GM23338 (cell line): ENCODE results near the gene PPFIA2. TPM values are rescaled to one million over a fixed set of nuclear protein-coding genes. Genes with fewer than 3 reads are reported as not detected.

Experiments
- ATAC-seq: fragments of 200-7000 bp; cut with Tn5 transposase; 3 replicates; pipeline ENCODE4 v1.9.1; 2020
- DNase-seq: peaks from one replicate; pipeline ENCODE4 v3.0.0-alpha.2; 2015; ENCODE audit warnings: low spot score
- H2AFZ ChIP-seq: fragments of 200-600 bp; sonication (generic); 2 replicates; pipeline ENCODE4 v1.8.0; 2016; ENCODE audit warnings: antibody characterized with exemption, mild to moderate bottlenecking, moderate library complexity
- H3F3A ChIP-seq: fragments of 200-600 bp; sonication (generic); replicated peaks from 2 replicates; pipeline ENCODE4 v1.8.0; 2017; ENCODE audit warnings: antibody characterized with exemption, mixed run types, low read depth
- H3K27ac ChIP-seq: fragments of 200-600 bp; sonication (generic); 2 replicates; pipeline ENCODE4 v1.6.1; 2016; ENCODE audit warnings: low read depth
- H3K27me3 ChIP-seq: fragments of 200-600 bp; sonication (generic); 2 replicates; pipeline ENCODE4 v1.8.0; 2016; ENCODE audit warnings: mild to moderate bottlenecking, mixed run types, moderate library complexity; ENCODE audit not compliant: insufficient read depth
- H3K36me3 ChIP-seq: fragments of 200-600 bp; sonication (generic); 2 replicates; pipeline ENCODE4 v1.8.0; 2016; ENCODE audit warnings: mild to moderate bottlenecking; ENCODE audit not compliant: insufficient read depth
- H3K4me1 ChIP-seq: fragments of 200-600 bp; sonication (generic); 2 replicates; pipeline ENCODE4 v1.8.0; 2016; ENCODE audit warnings: mild to moderate bottlenecking, moderate library complexity; ENCODE audit not compliant: insufficient read depth
- H3K4me2 ChIP-seq: fragments of 200-600 bp; sonication (generic); 2 replicates; pipeline ENCODE4 v1.7.1; 2017; ENCODE audit warnings: mixed run types
- H3K4me3 ChIP-seq: fragments of 200-600 bp; sonication (generic); 2 replicates; pipeline ENCODE4 v1.6.1; 2016; ENCODE audit warnings: mixed run types
- H3K79me2 ChIP-seq: fragments of 200-600 bp; sonication (generic); replicated peaks from 2 replicates; pipeline ENCODE4 v1.8.0; 2017; ENCODE audit warnings: mild to moderate bottlenecking; ENCODE audit not compliant: insufficient read depth
- H3K9me2 ChIP-seq: fragments of 200-600 bp; sonication (generic); 2 replicates; pipeline ENCODE4 v1.8.0; 2017; ENCODE audit not compliant: insufficient read depth
- H4K20me1 ChIP-seq: fragments of 200-600 bp; sonication (generic); replicated peaks from 2 replicates; pipeline ENCODE4 v1.8.0; 2017; ENCODE audit warnings: mild to moderate bottlenecking; ENCODE audit not compliant: insufficient read depth
- H3K27ac Mint-ChIP-seq: 2 replicates; pipeline ENCODE4 v1.8.0; 2020; ENCODE audit warnings: inconsistent platforms, mild to moderate bottlenecking, moderate library complexity, mixed read lengths
- H3K27me3 Mint-ChIP-seq: 3 replicates; pipeline ENCODE4 v1.8.0; 2022; ENCODE audit warnings: low read depth, mild to moderate bottlenecking, moderate library complexity, mixed read lengths, inconsistent platforms; ENCODE audit not compliant: insufficient read depth, poor library complexity
- H3K36me3 Mint-ChIP-seq: 3 replicates; pipeline ENCODE4 v1.8.0; 2021; ENCODE audit warnings: low read depth, mild to moderate bottlenecking, inconsistent platforms, moderate library complexity, mixed read lengths
- H3K4me1 Mint-ChIP-seq: 3 replicates; pipeline ENCODE4 v1.8.0; 2020; ENCODE audit warnings: mild to moderate bottlenecking, inconsistent platforms, mixed read lengths
- H3K4me3 Mint-ChIP-seq: 3 replicates; pipeline ENCODE4 v1.8.0; 2021; ENCODE audit warnings: moderate library complexity, mild to moderate bottlenecking, inconsistent platforms, mixed read lengths
- H3K9me3 Mint-ChIP-seq: 3 replicates; pipeline ENCODE4 v1.8.0; 2020; ENCODE audit warnings: moderate library complexity, mild to moderate bottlenecking, inconsistent platforms, mixed read lengths
- CREB1 ChIP-seq: fragments of 250-450 bp; sonication (Bioruptor Pico); IDR thresholded peaks from 2 replicates; pipeline ENCODE4 v1.5.0; 2020; ENCODE audit warnings: low read depth, mild to moderate bottlenecking, moderate library complexity
- CTCF ChIP-seq, 2 experiments: fragments of 200-600 bp in 1 of 2; sonication (generic) in 1 of 2; conservative IDR thresholded peaks; 2 replicates each; pipeline versions ENCODE4 v1.5.1 to v1.6.1; 2016 to 2017; ENCODE audit warnings: antibody characterized with exemption in 2 of 2, low read depth in 2 of 2, mild to moderate bottlenecking in 2 of 2, moderate library complexity in 1 of 2
- ETS1 ChIP-seq: IDR thresholded peaks from 2 replicates; pipeline ENCODE4 v1.6.1; 2016; ENCODE audit warnings: antibody characterized with exemption
- EZH2 ChIP-seq: fragments of 200-600 bp; sonication (generic); IDR thresholded peaks from one replicate; pipeline ENCODE4 v1.8.0; 2017; ENCODE audit warnings: antibody characterized with exemption, mild to moderate bottlenecking, low read depth; ENCODE audit not compliant: unreplicated experiment
- EZH2phosphoT487 ChIP-seq: fragments of 200-600 bp; sonication (generic); IDR thresholded peaks from one replicate; pipeline ENCODE4 v1.8.1; 2018; ENCODE audit warnings: antibody characterized with exemption; ENCODE audit not compliant: unreplicated experiment
- JUNB ChIP-seq: IDR thresholded peaks from one replicate; pipeline ENCODE4 v1.6.1; 2016; ENCODE audit warnings: antibody characterized with exemption; ENCODE audit not compliant: unreplicated experiment
- NANOG ChIP-seq: IDR thresholded peaks from 2 replicates; pipeline ENCODE4 v1.6.1; 2016; ENCODE audit warnings: antibody characterized with exemption, borderline replicate concordance
- POLR2AphosphoS5 ChIP-seq: IDR thresholded peaks from 2 replicates; pipeline ENCODE4 v1.6.1; 2016; ENCODE audit warnings: antibody characterized with exemption, low read depth
- REST ChIP-seq: IDR thresholded peaks from one replicate; pipeline ENCODE4 v1.6.1; 2018; ENCODE audit warnings: antibody characterized with exemption; ENCODE audit not compliant: unreplicated experiment
- STAT1 ChIP-seq: IDR thresholded peaks from one replicate; pipeline ENCODE4 v1.6.1; 2016; ENCODE audit warnings: antibody characterized with exemption; ENCODE audit not compliant: unreplicated experiment
- ZNF114 ChIP-seq: fragments of 250-450 bp; sonication (Bioruptor Pico); IDR thresholded peaks from 2 replicates; pipeline ENCODE4 v1.5.0; 2020; ENCODE audit warnings: mild to moderate bottlenecking, moderate library complexity
- ZNF331 ChIP-seq: fragments of 250-450 bp; sonication (Bioruptor Pico); IDR thresholded peaks from 2 replicates; pipeline ENCODE4 v1.5.0; 2020; ENCODE audit warnings: low read depth, mild to moderate bottlenecking, moderate library complexity
- ZNF462 ChIP-seq: fragments of 250-450 bp; sonication (Bioruptor Pico); IDR thresholded peaks from 2 replicates; pipeline ENCODE4 v1.5.0; 2020; ENCODE audit warnings: mild to moderate bottlenecking, moderate library complexity
- polyA plus RNA-seq: library from polyadenylated mRNA; unstranded; fragments of >200 nt; fragmentation: Nextera tagmentation; extraction: Ambion mirVana; gene quantifications from 2 replicates; pipeline ENCODE4 v1.2.1, GENCODE V29; 2016
- total RNA-seq: library from RNA; depleted of rRNA; stranded (reverse); fragments of >200 nt; shearing (Covaris generic); gene quantifications from 2 replicates; pipeline ENCODE4 v1.2.3, GENCODE V29; 2014

PPFIA2 gene
- total and polyA plus RNA-seq, 2 experiments from 2014 or later = 5.4 to 7.2 TPM

GRCh38 chr12:81468206-81468605 is 290.9 kb downstream of the PPFIA2 start:
- no peaks in the 10 kb centered on the region for H3K4me1 ChIP-seq
- H3K36me3 ChIP-seq = no peaks in the 10 kb centered on the region
- TF ChIP-seq POLR2AphosphoS5 (no peak), STAT1 (no peak), REST (no peak), CREB1 (CRISPR knock-in tag) (no peak), ZNF114 (CRISPR knock-in tag) (no peak), CTCF (conservative IDR thresholded peaks at IDR 0.05; ENCODE audit: low read depth in 2 of 2) (no peak), ETS1 (no peak), ZNF331 (CRISPR knock-in tag) (no peak), ZNF462 (CRISPR knock-in tag) (no peak), NANOG (no peak), EZH2phosphoT487 (no peak), EZH2 (no peak), JUNB (no peak)
- H3F3A ChIP-seq = no peaks in the 10 kb centered on the region
- H3K4me3 ChIP-seq = no peak overlapping the region
- peaks cover 18% of the 10 kb centered on the region; the same call in 2 of the 3 replicates for H3K4me1 Mint-ChIP-seq
- DNase-seq = no peak
- no peaks in the 10 kb centered on the region for H3K27me3 ChIP-seq
- H3K9me3 Mint-ChIP-seq = no peaks in the 10 kb centered on the region
- no peaks in the 10 kb centered on the region for H3K36me3 Mint-ChIP-seq
- H3K27ac Mint-ChIP-seq = peak overlapping the region; percentile 16; the same call in 1 of the 2 replicates
- H3K27ac ChIP-seq = no peak overlapping the region
- H3K79me2 ChIP-seq = no peaks in the 10 kb centered on the region
- no peaks in the 10 kb centered on the region for H3K27me3 Mint-ChIP-seq
- no peak overlapping the region for H3K4me3 Mint-ChIP-seq
- H3K4me2 ChIP-seq = no peak overlapping the region
- ATAC-seq = no peak
- H2AFZ ChIP-seq = no peak overlapping the region
- H4K20me1 ChIP-seq = no peaks in the 10 kb centered on the region
- H3K9me2 ChIP-seq = no peaks in the 10 kb centered on the region
